BLaER1 treated with 17β-estradiol and CSF1 and Interleukin-3, amounts not matched to agents 10 nM and 100 nM (cell line): ENCODE measurements around the gene CD14.
"Not testable (repeated sequence)": the region's sequence is repeated elsewhere in the genome, so short reads cannot be mapped to it uniquely, and the experiment has no call there.

Experiments
- H3K27ac ChIP-seq, 11 experiments: shearing (Covaris generic); formaldehyde crosslinking; 2 replicates each; pipeline ENCODE4 v1.8.1; 2022
- H3K27me3 ChIP-seq, 11 experiments: shearing (Covaris generic); formaldehyde crosslinking; 2 replicates each; pipeline ENCODE4 v1.8.1; 2022
- H3K36me3 ChIP-seq, 11 experiments: shearing (Covaris generic); formaldehyde crosslinking; 2 replicates each; pipeline ENCODE4 v1.8.1; 2022
- H3K4me1 ChIP-seq, 10 experiments: shearing (Covaris generic); formaldehyde crosslinking; 2 replicates each; pipeline ENCODE4 v1.8.1; 2022
- H3K4me2 ChIP-seq, 11 experiments: shearing (Covaris generic); formaldehyde crosslinking; 2 replicates each; pipeline ENCODE4 v1.8.1; 2022
- H3K4me3 ChIP-seq, 10 experiments: shearing (Covaris generic); formaldehyde crosslinking; 2 replicates each; pipeline ENCODE4 v1.8.1; 2022
- H3K9ac ChIP-seq, 11 experiments: shearing (Covaris generic); formaldehyde crosslinking; 2 replicates each; pipeline ENCODE4 v1.8.1; 2022
- H3K9me3 ChIP-seq, 11 experiments: shearing (Covaris generic); formaldehyde crosslinking; replicated peaks in 1 of 11; 2 replicates each; pipeline ENCODE4 v1.8.1; 2022
- H4K20me1 ChIP-seq, 11 experiments: shearing (Covaris generic); formaldehyde crosslinking; 2 replicates each; pipeline ENCODE4 v1.8.1; 2022
- Cebpa-rat ChIP-seq, 11 experiments: shearing (Covaris generic); IDR thresholded peaks; 2 replicates each; pipeline ENCODE4 v1.8.1; 2022

Gene CD14

DNA sequence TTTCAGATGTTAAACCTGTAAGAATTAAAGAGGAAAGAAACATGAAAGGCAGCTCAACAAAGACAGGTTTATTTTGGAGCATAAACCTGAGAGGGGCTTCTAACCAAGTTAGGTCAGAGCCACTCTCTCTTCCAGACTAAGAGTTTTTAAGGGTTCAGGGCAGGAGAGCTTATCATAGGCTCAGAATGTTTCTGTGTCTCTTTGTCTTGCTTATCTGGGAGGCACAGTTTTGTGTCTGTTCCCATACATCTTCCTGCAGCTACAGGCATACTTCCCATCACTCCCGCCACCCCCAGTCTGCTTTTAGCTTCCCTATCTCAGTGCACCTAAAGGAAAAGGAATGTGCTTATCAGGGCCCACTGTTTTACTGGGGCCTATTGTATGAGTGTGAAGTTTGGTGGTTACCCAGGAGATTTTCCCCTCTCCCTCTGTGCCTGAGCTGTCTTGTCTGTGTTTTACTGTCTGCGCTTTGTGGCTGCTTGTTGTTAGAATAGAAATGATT, 21.9 kb downstream of the CD14 start:
- Histone ChIP-seq H3K4me1 (peaks cover 47 to 96% (median 72%) of the 10 kb centered on the region in 10 experiments), H3K4me2 (peak overlapping the region; percentile 49 to 91 (median 87)), H3K4me3 (peak overlapping the region in 2 of 10 experiments; percentile 23 to 37; a peak in 2 of 20 replicates), H3K27ac (peak overlapping the region; percentile 90 to 100 (median 96)), H3K27me3 (no peaks in the 10 kb centered on the region), H3K36me3 (peaks cover 0 to 24% (median 0%) of the 10 kb centered on the region in 11 experiments; a peak in 4 of 22 replicates), H4K20me1 (no peaks in the 10 kb centered on the region), H3K9ac (peak overlapping the region; percentile 75 to 95 (median 83)), H3K9me3 (peaks cover 5 to 55% (median 24%) of the 10 kb centered on the region in 11 experiments; a peak in 15 of 22 replicates)
- no peak for TF ChIP-seq Cebpa-rat (IDR thresholded peaks at IDR 0.05)

DNA sequence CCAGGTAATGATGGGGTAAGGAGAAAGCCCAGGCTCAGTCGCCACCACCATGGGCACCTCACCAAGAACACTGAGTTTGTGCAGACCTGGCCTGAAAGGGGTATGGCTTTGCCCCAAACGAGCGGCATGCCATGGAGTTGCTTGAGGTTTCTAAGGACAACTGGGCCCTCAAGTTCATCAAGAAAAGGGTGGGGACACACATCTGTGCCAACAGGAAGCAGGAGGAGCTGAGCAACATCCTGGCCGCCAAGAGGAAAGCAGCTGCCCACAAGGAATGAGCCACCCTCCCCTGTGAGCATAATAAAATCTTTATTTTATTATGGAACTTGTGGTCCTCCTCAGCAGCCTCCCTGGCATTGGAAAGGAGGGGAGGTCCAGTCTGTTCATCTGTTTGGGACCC, 23.8 kb downstream of the CD14 start:
- Histone ChIP-seq H3K9me3 (peaks cover 0 to 48% (median 13%) of the 10 kb centered on the region in 11 experiments; a peak in 13 of 22 replicates), H3K27me3 (no peaks in the 10 kb centered on the region), H3K4me2 (peak overlapping the region; percentile 69 to 91 (median 87)), H3K27ac (peak overlapping the region; percentile 90 to 100 (median 96)), H4K20me1 (no peaks in the 10 kb centered on the region), H3K4me1 (peaks cover 47 to 94% (median 68%) of the 10 kb centered on the region in 10 experiments), H3K36me3 (peaks cover 0 to 15% (median 0%) of the 10 kb centered on the region in 11 experiments; a peak in 2 of 22 replicates), H3K4me3 (peak overlapping the region in 5 of 10 experiments; percentile 20 to 58 (median 31); a peak in 7 of 20 replicates), H3K9ac (peak overlapping the region; percentile 61 to 95 (median 83))
- TF ChIP-seq Cebpa-rat (IDR thresholded peaks at IDR 0.05), result peak in 7 of 11 experiments; percentile 20 to 75 (median 57); a peak in 8 of 22 replicates

DNA sequence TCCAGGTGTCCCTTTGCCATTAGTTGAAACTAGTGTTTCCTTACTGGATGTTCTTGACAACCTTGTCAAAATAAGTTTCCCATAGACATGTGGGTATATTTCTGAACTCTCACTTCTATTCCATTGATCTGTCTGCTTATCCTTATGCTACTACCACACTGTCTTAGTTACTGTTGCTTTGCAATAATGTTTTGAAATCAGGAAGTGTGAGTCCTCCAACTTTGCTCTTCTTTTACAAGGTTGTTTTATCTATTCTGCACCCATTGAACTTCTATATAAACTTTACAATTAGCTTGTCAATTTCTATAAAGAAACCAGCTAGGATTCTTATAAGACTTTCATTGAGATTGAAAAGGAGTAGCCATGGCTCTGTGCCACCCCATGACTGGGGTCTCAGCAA, 24.3 kb downstream of the CD14 start:
- Histone ChIP-seq H3K36me3 (peaks cover 0 to 15% (median 0%) of the 10 kb centered on the region in 11 experiments; a peak in 2 of 22 replicates), H3K27me3 (no peaks in the 10 kb centered on the region), H3K4me3 (peak overlapping the region in 5 of 10 experiments; percentile 20 to 58 (median 31); a peak in 6 of 20 replicates), H3K4me1 (peaks cover 47 to 94% (median 66%) of the 10 kb centered on the region in 10 experiments), H3K9ac (peak overlapping the region; percentile 61 to 95 (median 83); a peak in 21 of 22 replicates), H4K20me1 (no peaks in the 10 kb centered on the region), H3K4me2 (peak overlapping the region; percentile 69 to 91 (median 87)), H3K9me3 (peaks cover 0 to 47% (median 10%) of the 10 kb centered on the region in 11 experiments; a peak in 13 of 22 replicates), H3K27ac (peak overlapping the region; percentile 90 to 100 (median 96))
- no peak for TF ChIP-seq Cebpa-rat (IDR thresholded peaks at IDR 0.05)

DNA sequence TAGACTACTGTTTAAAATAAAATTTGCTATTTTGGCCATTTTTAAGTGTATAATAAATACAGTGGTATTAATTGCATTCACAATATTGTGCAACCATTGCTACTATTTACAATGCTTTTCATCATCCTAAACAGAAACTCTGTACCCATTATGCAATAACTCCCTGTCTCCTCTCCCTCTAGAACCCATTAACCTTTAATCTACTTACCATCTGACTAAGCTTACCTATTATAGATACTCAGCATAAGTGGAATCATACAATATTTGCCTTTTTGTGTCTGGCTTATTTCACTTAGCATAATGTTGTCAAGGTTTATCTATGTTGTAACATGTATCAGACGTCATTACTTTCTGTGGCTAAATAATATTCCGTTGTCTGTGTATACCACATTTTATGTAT, 25.9 kb downstream of the CD14 start:
- H3K4me2 ChIP-seq, result peak overlapping the region in 4 of 11 experiments; percentile 24 to 91 (median 87); a peak in 4 of 22 replicates
- peak in 2 of 11 experiments; percentile 46 to 55; a peak in 2 of 22 replicates for TF ChIP-seq Cebpa-rat (IDR thresholded peaks at IDR 0.05)

DNA sequence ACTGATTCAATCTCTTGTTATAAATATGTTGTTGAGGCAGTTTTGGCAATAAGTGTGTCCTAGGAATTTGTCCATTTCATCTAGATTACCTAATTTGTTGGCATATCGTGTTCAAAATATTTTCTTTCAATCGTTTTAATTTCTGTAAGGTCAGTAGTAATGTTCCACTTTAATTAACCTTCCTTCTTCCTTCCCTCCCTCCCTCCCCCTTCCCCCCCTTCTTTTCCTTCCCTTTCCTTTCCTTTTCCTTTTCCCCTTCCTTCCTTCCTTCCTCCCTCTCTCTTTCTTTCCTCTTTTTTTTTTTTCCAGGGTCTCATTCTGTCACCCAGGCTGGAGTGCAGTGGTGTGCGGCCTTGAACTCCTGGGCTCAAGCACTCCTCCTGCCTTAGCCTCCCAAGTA, 27.1 kb downstream of the CD14 start:
- H3K9me3 ChIP-seq, result peaks cover 0 to 64% (median 8%) of the 10 kb centered on the region in 11 experiments; a peak in 12 of 22 replicates
- peak overlapping the region in 9 of 11 experiments; percentile 23 to 100 (median 97); a peak in 15 of 22 replicates for H3K27ac ChIP-seq
- H3K27me3 ChIP-seq, result no peaks in the 10 kb centered on the region
- TF ChIP-seq Cebpa-rat (IDR thresholded peaks at IDR 0.05), result no peak
- no peaks in the 10 kb centered on the region for H4K20me1 ChIP-seq
- H3K4me2 ChIP-seq, result peak overlapping the region in 3 of 11 experiments; percentile 15 to 98 (median 92); a peak in 5 of 22 replicates
- peaks cover 0 to 33% (median 0%) of the 10 kb centered on the region in 11 experiments; a peak in 7 of 22 replicates for H3K36me3 ChIP-seq
- H3K9ac ChIP-seq, result no peak overlapping the region; a peak in 1 of 22 replicates
- H3K4me1 ChIP-seq, result peaks cover 21 to 98% (median 55%) of the 10 kb centered on the region in 10 experiments
- no peak overlapping the region for H3K4me3 ChIP-seq

More for the DNA sequence above, 25.9 kb downstream of the CD14 start:
- no peak overlapping the region for H3K4me3 ChIP-seq
- peaks cover 0 to 53% (median 5%) of the 10 kb centered on the region in 11 experiments; a peak in 12 of 22 replicates for H3K9me3 ChIP-seq
- peaks cover 0 to 21% (median 0%) of the 10 kb centered on the region in 11 experiments; a peak in 4 of 22 replicates for H3K36me3 ChIP-seq
- H3K27ac ChIP-seq, result peak overlapping the region in 10 of 11 experiments; percentile 93 to 100 (median 96); a peak in 16 of 22 replicates
- no peaks in the 10 kb centered on the region for H3K27me3 ChIP-seq
- no peaks in the 10 kb centered on the region for H4K20me1 ChIP-seq
- peaks cover 32 to 96% (median 64%) of the 10 kb centered on the region in 10 experiments for H3K4me1 ChIP-seq
- no peak overlapping the region for H3K9ac ChIP-seq

DNA sequence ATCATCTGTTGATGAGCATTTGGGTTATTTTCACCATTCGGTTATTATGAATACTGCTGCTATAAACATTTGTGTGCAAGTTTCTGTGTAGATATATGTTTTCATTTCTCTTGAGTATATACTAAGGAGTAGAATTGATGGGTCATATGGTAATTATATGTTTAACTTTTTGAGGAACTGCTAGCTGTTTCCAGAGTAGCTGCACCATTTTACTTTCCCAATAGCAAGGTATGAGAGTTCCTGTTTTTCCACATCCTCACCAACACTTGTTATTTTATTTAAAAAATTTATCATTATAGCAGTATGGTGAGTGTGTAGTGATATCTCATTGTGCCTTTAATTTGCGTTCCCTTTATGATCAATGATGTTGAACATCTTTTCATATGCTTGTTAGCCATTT, 29.2 kb downstream of the CD14 start:
- Histone ChIP-seq H4K20me1 (no peaks in the 10 kb centered on the region), H3K36me3 (peaks cover 0 to 49% (median 0%) of the 10 kb centered on the region in 11 experiments; a peak in 7 of 22 replicates), H3K4me2 (peak overlapping the region in 3 of 11 experiments; percentile 58 to 98 (median 92); a peak in 5 of 22 replicates), H3K9ac (peak overlapping the region in 2 of 11 experiments; percentile 79 to 88; a peak in 2 of 22 replicates), H3K27ac (peak overlapping the region in 7 of 11 experiments; percentile 45 to 99 (median 79); a peak in 13 of 22 replicates), H3K4me3 (no peak overlapping the region), H3K4me1 (peaks cover 2 to 98% (median 33%) of the 10 kb centered on the region in 10 experiments), H3K27me3 (no peaks in the 10 kb centered on the region), H3K9me3 (peaks cover 0 to 79% (median 8%) of the 10 kb centered on the region in 11 experiments; a peak in 11 of 22 replicates)
- no peak for TF ChIP-seq Cebpa-rat (IDR thresholded peaks at IDR 0.05)

DNA sequence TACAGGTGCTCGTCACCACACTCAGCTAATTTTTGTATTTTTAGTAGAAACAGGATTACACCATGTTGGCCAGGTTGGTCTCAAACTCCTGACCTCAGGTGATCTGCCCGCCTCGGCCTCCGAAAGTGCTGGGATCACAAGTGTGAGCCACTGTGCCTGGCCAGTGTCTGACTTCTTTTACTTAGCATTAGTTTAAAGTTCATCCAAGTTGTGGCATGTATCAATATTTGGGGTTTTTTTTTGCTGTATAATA, 29.6 kb downstream of the CD14 start:
- not testable (repeated sequence) for H3K27me3 ChIP-seq, H4K20me1 ChIP-seq, H3K4me3 ChIP-seq
- peak overlapping the region in 7 of 11 experiments; percentile 5 to 98 (median 58); a peak in 11 of 22 replicates for H3K4me2 ChIP-seq
- peak overlapping the region in 4 of 11 experiments; percentile 29 to 88 (median 68); a peak in 7 of 22 replicates for H3K9ac ChIP-seq
- peaks cover 0 to 82% (median 8%) of the 10 kb centered on the region in 11 experiments; a peak in 11 of 22 replicates for H3K9me3 ChIP-seq
- peaks cover 0 to 98% (median 29%) of the 10 kb centered on the region in 10 experiments; a peak in 16 of 20 replicates for H3K4me1 ChIP-seq
- peaks cover 0 to 52% (median 0%) of the 10 kb centered on the region in 11 experiments; a peak in 7 of 22 replicates for H3K36me3 ChIP-seq
- peak overlapping the region in 9 of 11 experiments; percentile 17 to 99 (median 73); a peak in 13 of 22 replicates for H3K27ac ChIP-seq

DNA sequence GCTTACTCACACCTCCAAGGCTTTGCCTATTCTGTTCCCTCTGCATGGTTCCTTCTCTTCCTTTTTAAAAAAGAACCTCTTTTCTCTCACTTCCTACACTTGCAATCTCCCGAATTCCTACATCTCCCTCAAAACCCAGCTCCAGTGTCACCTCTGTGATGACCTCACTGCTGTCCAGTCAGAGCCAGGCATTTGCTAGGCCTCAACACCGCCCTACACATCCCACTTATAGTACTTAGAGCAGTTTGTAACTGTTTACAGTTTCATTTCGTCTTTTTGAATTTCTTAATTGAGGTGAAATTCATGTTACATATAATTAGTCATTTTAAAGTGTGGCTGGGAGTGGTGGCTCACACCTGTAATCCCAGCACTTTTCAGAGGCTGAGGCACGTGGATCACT, 30.8 kb downstream of the CD14 start:
- no peak for TF ChIP-seq Cebpa-rat (IDR thresholded peaks at IDR 0.05)
- Histone ChIP-seq H3K27me3 (no peaks in the 10 kb centered on the region), H3K4me1 (peaks cover 0 to 98% (median 19%) of the 10 kb centered on the region in 10 experiments; a peak in 12 of 20 replicates), H3K4me3 (no peak overlapping the region), H4K20me1 (no peaks in the 10 kb centered on the region), H3K9ac (peak overlapping the region in 4 of 11 experiments; percentile 52 to 88 (median 72); a peak in 8 of 22 replicates), H3K4me2 (peak overlapping the region in 6 of 11 experiments; percentile 49 to 98 (median 60); a peak in 10 of 22 replicates), H3K27ac (peak overlapping the region in 9 of 11 experiments; percentile 33 to 99 (median 73); a peak in 17 of 22 replicates), H3K36me3 (peaks cover 0 to 49% (median 0%) of the 10 kb centered on the region in 11 experiments; a peak in 7 of 22 replicates), H3K9me3 (peaks cover 0 to 71% (median 3%) of the 10 kb centered on the region in 11 experiments; a peak in 9 of 22 replicates)
